HFFc6 (cell line): ENCODE measurements around the gene UBE2L5. TPM values are rescaled to one million over a fixed set of nuclear protein-coding genes. Genes with fewer than 3 reads are reported as not detected.
A peak's percentile ranks its signal among the peaks of the same experiment; 100 is the strongest.

Experiments
- DNase-seq: peaks from one replicate; pipeline ENCODE4 v3.0.0-alpha.2; 2018
- H3K27ac Mint-ChIP-seq: 2 replicates; pipeline ENCODE4 v1.8.0; 2020; ENCODE audit warnings: mild to moderate bottlenecking, mixed read lengths
- H3K27me3 Mint-ChIP-seq: 2 replicates; pipeline ENCODE4 v1.8.0; 2021; ENCODE audit warnings: mild to moderate bottlenecking, moderate library complexity, mixed read lengths; ENCODE audit not compliant: insufficient read depth
- H3K36me3 Mint-ChIP-seq: 2 replicates; pipeline ENCODE4 v1.8.0; 2021; ENCODE audit warnings: low read depth, mixed read lengths
- H3K4me1 Mint-ChIP-seq: 2 replicates; pipeline ENCODE4 v1.8.0; 2020; ENCODE audit warnings: low read depth, mixed read lengths
- H3K4me3 Mint-ChIP-seq: 2 replicates; pipeline ENCODE4 v1.8.0; 2020; ENCODE audit warnings: mild to moderate bottlenecking, moderate library complexity, mixed read lengths
- H3K9me3 Mint-ChIP-seq: 2 replicates; pipeline ENCODE4 v1.8.0; 2020; ENCODE audit warnings: mild to moderate bottlenecking, mixed read lengths
- CTCF ChIP-seq: fragments of 200-600 bp; sonication (generic); IDR thresholded peaks from 2 replicates; pipeline ENCODE4 v1.5.0; 2021; ENCODE audit warnings: antibody characterized with exemption, mild to moderate bottlenecking
- total RNA-seq, 6 experiments: library from RNA; stranded (reverse); fragmentation: NEBNext Ultra II Directional; extraction: Animal tissue kit (Norgen Biotek cat#: 25700); gene quantifications; 2 replicates in 1 of 6; 3 replicates in 5 of 6; pipeline ENCODE4 v1.2.3, GENCODE V29; 2021

UBE2L5 gene
- total RNA-seq, 6 experiments from 2014 or later: 0.21 TPM; not detected in 5

DNA sequence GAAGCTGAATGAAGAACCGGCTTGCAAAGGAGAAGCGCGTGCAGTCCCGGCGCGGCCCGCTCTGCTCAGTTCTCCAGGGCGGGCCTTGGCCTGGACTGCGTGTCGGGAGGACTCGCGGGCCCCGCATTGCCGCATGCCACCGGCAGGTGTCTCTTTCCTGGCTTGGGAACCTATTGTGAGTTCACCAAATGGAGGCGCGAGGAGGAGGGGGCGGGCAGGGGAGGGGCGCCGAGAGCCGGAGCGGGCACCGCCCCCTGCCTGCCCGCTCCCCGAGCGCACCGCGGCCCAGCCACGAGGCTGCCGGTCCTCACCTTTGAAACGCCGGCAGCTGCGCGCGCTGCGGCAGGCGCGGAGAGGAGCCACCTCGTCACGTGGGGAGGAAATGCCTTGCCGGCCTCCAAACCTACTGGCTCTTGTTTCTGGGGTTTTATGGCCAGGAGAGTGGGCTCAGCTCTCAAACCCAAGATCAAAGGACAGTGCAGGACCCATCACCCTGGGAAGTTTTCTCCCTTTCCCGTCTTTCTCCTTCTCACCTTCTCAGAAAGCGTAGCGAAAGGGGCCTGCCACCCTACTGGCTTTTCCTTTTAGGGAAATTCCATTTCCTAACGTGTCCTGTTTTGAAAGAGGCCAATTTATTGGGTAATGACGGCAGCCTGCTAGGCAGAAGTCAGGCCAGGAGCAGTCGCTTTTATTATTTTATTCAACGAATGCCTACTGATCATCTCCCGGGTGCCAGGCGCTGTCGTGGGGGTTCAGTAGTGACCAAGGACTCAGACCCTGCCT is 13.8 kb upstream of the UBE2L5 start:
- peaks cover 4% of the 10 kb centered on the region; the same call in 1 of the 2 replicates for H3K36me3 Mint-ChIP-seq
- H3K27ac Mint-ChIP-seq: no peak overlapping the region
- H3K27me3 Mint-ChIP-seq: no peaks in the 10 kb centered on the region; the same call in none of the 2 replicates
- peak; percentile 31 for DNase-seq
- TF ChIP-seq CTCF: peak; percentile 72
- H3K4me3 Mint-ChIP-seq: peak overlapping the region; percentile 43; the same call in 1 of the 2 replicates
- no peaks in the 10 kb centered on the region for H3K9me3 Mint-ChIP-seq
- peaks cover 24% of the 10 kb centered on the region for H3K4me1 Mint-ChIP-seq

DNA sequence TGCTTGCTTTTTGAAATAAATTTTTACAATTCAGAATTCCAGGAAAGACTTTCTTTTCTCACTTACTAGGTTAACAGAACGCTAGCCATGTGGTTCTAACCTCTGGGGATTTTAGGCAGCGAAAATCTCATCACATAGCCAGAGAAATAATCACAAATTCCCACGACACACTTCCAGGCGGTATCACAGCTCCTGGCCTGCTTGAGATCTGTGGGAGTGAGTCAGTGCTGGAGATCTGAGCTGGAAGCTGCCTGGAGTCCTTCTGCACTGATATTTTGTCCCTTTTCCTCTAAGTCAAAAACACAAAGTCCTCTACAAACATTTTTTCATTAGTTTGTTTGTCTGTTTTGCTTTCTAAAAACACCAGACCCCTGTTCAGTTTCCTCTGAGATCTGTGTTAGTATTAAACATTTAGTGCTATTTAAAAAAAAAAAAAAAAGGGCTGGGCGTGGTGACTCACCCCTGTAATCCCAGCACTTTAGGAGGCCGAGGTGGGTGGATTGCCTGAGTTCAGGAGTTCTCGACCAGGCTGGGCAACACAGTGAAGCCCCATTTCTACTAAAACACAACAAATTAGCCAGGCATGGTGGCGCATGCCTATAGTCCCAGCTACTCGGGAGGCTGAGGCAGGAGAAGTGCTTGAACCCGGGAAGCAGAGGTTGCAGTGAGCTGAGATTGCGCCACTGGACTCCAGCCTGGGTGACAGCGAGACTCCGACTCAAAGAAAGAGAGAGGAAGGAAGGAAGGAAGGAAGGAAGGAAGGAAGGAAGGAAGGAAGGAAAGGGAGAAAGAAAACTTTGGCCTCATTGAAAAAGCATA is 12.2 kb upstream of the UBE2L5 start:
- Mint-ChIP-seq H3K4me1 (peaks cover 26% of the 10 kb centered on the region), H3K9me3 (no peaks in the 10 kb centered on the region), H3K27me3 (no peaks in the 10 kb centered on the region; the same call in 1 of the 2 replicates), H3K27ac (peak overlapping the region; percentile 94), H3K4me3 (peak overlapping the region; percentile 68), H3K36me3 (peaks cover 4% of the 10 kb centered on the region; the same call in 1 of the 2 replicates)
- DNase-seq: peak; percentile 69
- no peak for TF ChIP-seq CTCF

DNA sequence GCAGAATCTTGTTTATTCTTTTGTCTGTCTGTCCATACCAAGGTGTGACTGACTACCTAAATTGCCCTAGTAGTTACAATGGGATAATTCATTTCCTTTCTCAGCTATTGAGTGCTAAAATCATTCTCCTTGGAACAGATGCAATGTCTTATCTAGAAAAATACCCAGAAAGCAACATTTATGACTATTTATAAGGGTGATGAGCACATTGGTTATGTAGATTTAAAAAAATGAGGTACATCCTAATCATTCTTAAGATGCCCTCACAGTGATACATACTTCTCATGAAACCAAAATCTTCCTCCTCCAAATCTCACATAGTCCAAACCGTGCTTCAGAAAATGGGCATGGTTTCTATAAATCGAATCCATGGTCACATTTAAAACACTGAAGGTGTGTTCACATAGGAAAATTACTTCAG is 11.6 kb upstream of the UBE2L5 start:
- Mint-ChIP-seq H3K4me3 (peak overlapping the region; percentile 68; the same call in 1 of the 2 replicates), H3K27ac (peak overlapping the region; percentile 94), H3K9me3 (no peaks in the 10 kb centered on the region), H3K4me1 (peaks cover 32% of the 10 kb centered on the region), H3K36me3 (peaks cover 4% of the 10 kb centered on the region; the same call in 1 of the 2 replicates), H3K27me3 (no peaks in the 10 kb centered on the region; the same call in 1 of the 2 replicates)
- no peak for DNase-seq
- no peak for TF ChIP-seq CTCF

- no peak for DNase-seq
Measured at GRCh38 chr13:30412346-30412745, 9.9 kb upstream of the UBE2L5 start.

More at GRCh38 chr13:30412346-30412745, 9.9 kb upstream of the UBE2L5 start:
- H3K4me3 Mint-ChIP-seq: no peak overlapping the region
- TF ChIP-seq CTCF: no peak
- no peaks in the 10 kb centered on the region; the same call in 1 of the 2 replicates for H3K27me3 Mint-ChIP-seq
- H3K27ac Mint-ChIP-seq: no peak overlapping the region
- H3K36me3 Mint-ChIP-seq: peaks cover 4% of the 10 kb centered on the region; the same call in 1 of the 2 replicates
- no peaks in the 10 kb centered on the region for H3K9me3 Mint-ChIP-seq
- H3K4me1 Mint-ChIP-seq: peaks cover 36% of the 10 kb centered on the region
